ENCODE data around the gene ATG7. TPM values are rescaled to one million over a fixed set of nuclear protein-coding genes. Genes with fewer than 3 reads are reported as not detected.

Gene ATG7
- total RNA-seq, 3 donors from 2014 or later (not counting 1 experiment from before 2014, with no cell fraction given): 55.3 to 72.9 (median 68.6) TPM

DNA sequence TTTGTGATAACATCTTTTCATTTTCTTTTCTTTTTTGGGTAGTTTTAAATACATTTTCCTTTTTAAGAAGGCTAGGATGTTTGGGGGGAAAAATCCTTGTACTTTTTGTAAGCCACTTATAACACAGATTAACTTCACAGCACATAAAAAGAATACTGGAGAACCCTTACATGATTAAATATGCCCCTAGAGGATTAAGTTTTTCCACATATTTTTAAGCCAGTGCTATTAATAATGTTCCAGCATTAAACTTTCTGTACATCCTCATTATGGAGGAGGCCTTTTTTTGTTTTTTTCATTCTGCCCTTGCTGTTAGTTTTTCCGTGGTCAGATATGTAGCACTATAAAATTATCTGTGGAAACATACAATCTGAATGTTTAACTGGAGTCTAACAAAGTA is 147.9 kb downstream of the ATG7 start:
- DNase-seq (no peak), ATAC-seq (no peak)
- no peaks in the 10 kb centered on the region for H3K4me1 ChIP-seq (ENCODE audit: control insufficient read depth, insufficient read depth, low read length)
- intact Hi-C loops (cut with micrococcal nuclease): no loop called here
- H3K4me3 Mint-ChIP-seq: no peak overlapping the region
- no peak overlapping the region for H3K4me3 ChIP-seq (ENCODE audit: low read length)
- no peaks in the 10 kb centered on the region for H3K36me3 ChIP-seq (ENCODE audit: control insufficient read depth, insufficient read depth, low read length)
- no peaks in the 10 kb centered on the region for H3K9me3 ChIP-seq (ENCODE audit: control insufficient read depth, insufficient read depth, low read length)
- no peaks in the 10 kb centered on the region for H3K27me3 ChIP-seq (ENCODE audit: control insufficient read depth, insufficient read depth, low read length)
- no peaks in the 10 kb centered on the region for H3K27me3 Mint-ChIP-seq (ENCODE audit: low read depth in 2 of 2)
- no peak overlapping the region for H3K27ac Mint-ChIP-seq
- TF ChIP-seq, protein P1, sequence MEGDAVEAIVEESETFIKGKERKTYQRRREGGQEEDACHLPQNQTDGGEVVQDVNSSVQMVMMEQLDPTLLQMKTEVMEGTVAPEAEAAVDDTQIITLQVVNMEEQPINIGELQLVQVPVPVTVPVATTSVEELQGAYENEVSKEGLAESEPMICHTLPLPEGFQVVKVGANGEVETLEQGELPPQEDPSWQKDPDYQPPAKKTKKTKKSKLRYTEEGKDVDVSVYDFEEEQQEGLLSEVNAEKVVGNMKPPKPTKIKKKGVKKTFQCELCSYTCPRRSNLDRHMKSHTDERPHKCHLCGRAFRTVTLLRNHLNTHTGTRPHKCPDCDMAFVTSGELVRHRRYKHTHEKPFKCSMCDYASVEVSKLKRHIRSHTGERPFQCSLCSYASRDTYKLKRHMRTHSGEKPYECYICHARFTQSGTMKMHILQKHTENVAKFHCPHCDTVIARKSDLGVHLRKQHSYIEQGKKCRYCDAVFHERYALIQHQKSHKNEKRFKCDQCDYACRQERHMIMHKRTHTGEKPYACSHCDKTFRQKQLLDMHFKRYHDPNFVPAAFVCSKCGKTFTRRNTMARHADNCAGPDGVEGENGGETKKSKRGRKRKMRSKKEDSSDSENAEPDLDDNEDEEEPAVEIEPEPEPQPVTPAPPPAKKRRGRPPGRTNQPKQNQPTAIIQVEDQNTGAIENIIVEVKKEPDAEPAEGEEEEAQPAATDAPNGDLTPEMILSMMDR (IDR thresholded peaks at IDR 0.05): no peak
- H3K36me3 Mint-ChIP-seq: no peaks in the 10 kb centered on the region
- H3K27ac ChIP-seq (ENCODE audit: low read length): no peak overlapping the region
- no peaks in the 10 kb centered on the region for H3K9me3 Mint-ChIP-seq
- WGBS (ENCODE audit: insufficient coverage): no CpG with 5 or more reads among the region's 1 CpG
- peaks cover 5 to 18% of the 10 kb centered on the region in 2 donors for H3K4me1 Mint-ChIP-seq

DNA sequence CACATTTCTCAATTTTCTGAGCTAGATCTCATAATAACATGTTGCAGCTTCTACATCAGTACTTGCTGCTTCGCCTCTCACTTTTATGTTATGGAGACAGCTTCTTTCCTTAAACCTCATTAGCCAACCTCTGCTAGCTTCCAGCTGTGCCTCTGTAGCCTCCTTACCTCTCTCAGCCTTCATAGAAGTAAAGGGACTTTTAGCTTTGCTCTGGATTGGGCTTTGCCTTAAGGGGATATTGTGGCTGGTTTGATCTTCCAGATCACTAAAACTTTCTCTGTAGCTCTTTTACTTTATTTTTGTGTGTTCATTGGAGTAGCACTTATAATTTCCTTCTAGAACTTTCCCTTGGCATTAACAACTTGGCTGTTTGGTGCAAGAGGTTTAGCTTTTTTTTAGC is 150.1 kb downstream of the ATG7 start:
- ATAC-seq: no peak
- Mint-ChIP-seq H3K9me3 (no peaks in the 10 kb centered on the region), H3K36me3 (no peaks in the 10 kb centered on the region), H3K27ac (no peak overlapping the region), H3K27me3 (ENCODE audit: low read depth in 2 of 2) (no peaks in the 10 kb centered on the region), H3K4me1 (peaks cover 5 to 18% of the 10 kb centered on the region in 2 donors), H3K4me3 (no peak overlapping the region)
- TF ChIP-seq, protein P1 (IDR thresholded peaks at IDR 0.05): no peak
- H3K36me3 ChIP-seq (ENCODE audit: control insufficient read depth, insufficient read depth, low read length): peaks cover 7% of the 10 kb centered on the region
- intact Hi-C loops (cut with micrococcal nuclease): no loop called here
- no peaks in the 10 kb centered on the region for H3K27me3 ChIP-seq (ENCODE audit: control insufficient read depth, insufficient read depth, low read length)
- H3K4me1 ChIP-seq (ENCODE audit: control insufficient read depth, insufficient read depth, low read length): no peaks in the 10 kb centered on the region
- no peak overlapping the region for H3K27ac ChIP-seq (ENCODE audit: low read length)
- no peak overlapping the region for H3K4me3 ChIP-seq (ENCODE audit: low read length)
- 100% methylated on average over 1 of the region's 1 CpG for WGBS (ENCODE audit: insufficient coverage)
- no peaks in the 10 kb centered on the region for H3K9me3 ChIP-seq (ENCODE audit: control insufficient read depth, insufficient read depth, low read length)
- DNase-seq: no peak

DNA sequence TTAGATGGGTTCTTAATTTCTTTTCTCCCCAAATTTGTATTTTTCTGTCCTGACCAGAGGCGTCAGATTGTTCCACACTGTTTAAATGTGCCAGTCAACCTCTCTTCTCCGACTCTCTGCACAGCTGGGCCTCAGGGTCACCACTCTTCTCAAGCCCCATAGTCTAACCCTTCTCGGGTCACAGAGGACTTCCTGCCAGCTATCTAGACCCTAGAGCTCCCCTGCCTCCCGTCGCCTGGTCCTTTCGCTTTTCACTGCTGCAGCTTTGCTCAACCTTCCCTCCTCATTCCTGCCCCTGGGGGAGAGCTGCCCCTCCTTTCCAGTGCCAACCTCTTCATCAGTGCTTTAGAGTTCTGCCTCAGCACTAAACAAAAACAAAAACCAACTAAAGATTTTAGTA is 151.7 kb downstream of the ATG7 start:
- peaks cover 5% of the 10 kb centered on the region for H3K36me3 Mint-ChIP-seq
- ATAC-seq (no peak), DNase-seq (no peak)
- Histone ChIP-seq H3K4me3 (ENCODE audit: low read length) (no peak overlapping the region), H3K36me3 (ENCODE audit: control insufficient read depth, insufficient read depth, low read length) (peaks cover 15% of the 10 kb centered on the region), H3K27ac (ENCODE audit: low read length) (no peak overlapping the region), H3K4me1 (ENCODE audit: control insufficient read depth, insufficient read depth, low read length) (no peaks in the 10 kb centered on the region), H3K9me3 (ENCODE audit: control insufficient read depth, insufficient read depth, low read length) (no peaks in the 10 kb centered on the region), H3K27me3 (ENCODE audit: control insufficient read depth, insufficient read depth, low read length) (no peaks in the 10 kb centered on the region)
- no peak overlapping the region for H3K27ac Mint-ChIP-seq
- 87% methylated on average over 6 of the region's 6 CpGs for WGBS (ENCODE audit: insufficient coverage)
- H3K4me1 Mint-ChIP-seq: peaks cover 5 to 13% of the 10 kb centered on the region in 2 donors
- H3K9me3 Mint-ChIP-seq: no peaks in the 10 kb centered on the region
- no peak overlapping the region for H3K4me3 Mint-ChIP-seq
- TF ChIP-seq, protein P1 (IDR thresholded peaks at IDR 0.05): no peak
- H3K27me3 Mint-ChIP-seq (ENCODE audit: low read depth in 2 of 2): no peaks in the 10 kb centered on the region
- intact Hi-C loops (cut with micrococcal nuclease): no loop called here

DNA sequence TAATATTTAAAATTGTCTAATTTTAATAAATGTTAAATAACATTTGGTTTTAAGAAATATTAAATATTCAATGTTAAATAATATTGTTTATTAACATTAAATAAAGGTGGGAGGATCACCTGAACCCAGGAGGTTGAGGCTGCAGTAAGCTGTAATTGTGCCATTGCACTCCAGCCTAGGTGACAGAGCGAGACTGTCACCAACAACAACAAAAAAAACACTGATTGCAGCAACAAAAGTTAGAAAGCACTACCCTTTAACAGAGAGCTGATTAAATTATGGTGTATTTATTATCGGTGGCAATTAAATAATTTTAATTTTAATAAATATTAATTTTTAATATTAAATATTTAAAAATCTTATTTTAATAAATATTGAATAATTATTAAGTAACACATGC is 152.1 kb downstream of the ATG7 start:
- TF ChIP-seq, protein P1 (IDR thresholded peaks at IDR 0.05): no peak
- Mint-ChIP-seq H3K9me3 (no peaks in the 10 kb centered on the region), H3K27me3 (ENCODE audit: low read depth in 2 of 2) (no peaks in the 10 kb centered on the region), H3K4me3 (no peak overlapping the region), H3K27ac (no peak overlapping the region), H3K36me3 (peaks cover 5% of the 10 kb centered on the region), H3K4me1 (peaks cover 5 to 12% of the 10 kb centered on the region in 2 donors)
- no peaks in the 10 kb centered on the region for H3K9me3 ChIP-seq (ENCODE audit: control insufficient read depth, insufficient read depth, low read length)
- H3K4me1 ChIP-seq (ENCODE audit: control insufficient read depth, insufficient read depth, low read length): no peaks in the 10 kb centered on the region
- H3K4me3 ChIP-seq (ENCODE audit: low read length): no peak overlapping the region
- H3K36me3 ChIP-seq (ENCODE audit: control insufficient read depth, insufficient read depth, low read length): peaks cover 15% of the 10 kb centered on the region
- no peaks in the 10 kb centered on the region for H3K27me3 ChIP-seq (ENCODE audit: control insufficient read depth, insufficient read depth, low read length)
- DNase-seq: no peak
- intact Hi-C loops (cut with micrococcal nuclease): no loop called here
- ATAC-seq: no peak
- no CpG with 5 or more reads among the region's 2 CpGs for WGBS (ENCODE audit: insufficient coverage)
- H3K27ac ChIP-seq (ENCODE audit: low read length): no peak overlapping the region

All from natural killer cell (primary cell).